Mesenchymal stem cell (in vitro differentiated cells and primary cell): ENCODE data around the gene CIAO2B.

ENCODE experiments used
- DNase-seq: peaks from one replicate; pipeline ENCODE4 v3.0.0-alpha.2; 2013
- H2AFZ ChIP-seq: one replicate; pipeline ENCODE4 v1.6.1; 2013; ENCODE audit warnings: low read depth, mild to moderate bottlenecking, control low read depth, inconsistent platforms, low read length, moderate library complexity
- H2AK5ac ChIP-seq: 2 replicates; pipeline ENCODE4 v1.6.1; 2013; ENCODE audit warnings: low read length, moderate library complexity, mild to moderate bottlenecking, inconsistent platforms; ENCODE audit not compliant: severe bottlenecking
- H2BK120ac ChIP-seq: one replicate; pipeline ENCODE4 v1.6.1; 2013; ENCODE audit warnings: low read depth, mild to moderate bottlenecking, inconsistent platforms, low read length, moderate library complexity
- H2BK12ac ChIP-seq, 2 experiments: one replicate each; pipeline ENCODE4 v1.6.1; 2013; ENCODE audit warnings: inconsistent platforms in 2 of 2, low read length in 2 of 2, mild to moderate bottlenecking in 2 of 2, moderate library complexity in 2 of 2, control low read depth in 1 of 2
- H2BK15ac ChIP-seq: one replicate; pipeline ENCODE4 v1.6.1; 2013; ENCODE audit warnings: mild to moderate bottlenecking, low read depth, inconsistent platforms; ENCODE audit not compliant: poor library complexity, severe bottlenecking
- H2BK5ac ChIP-seq: 2 replicates; pipeline ENCODE4 v1.6.1; 2013; ENCODE audit warnings: low read depth, mild to moderate bottlenecking, low read length, control low read depth, inconsistent platforms; ENCODE audit not compliant: poor library complexity, severe bottlenecking
- H3K14ac ChIP-seq, 2 experiments: one replicate each; pipeline ENCODE4 v1.6.1; 2013; ENCODE audit warnings: inconsistent platforms in 2 of 2, low read length in 2 of 2, control low read depth in 1 of 2, mild to moderate bottlenecking in 1 of 2, moderate library complexity in 1 of 2
- H3K18ac ChIP-seq, 2 experiments: one replicate each; pipeline ENCODE4 v1.6.1; 2013; ENCODE audit warnings: inconsistent platforms in 2 of 2, low read length in 2 of 2, control low read depth in 1 of 2, low read depth in 1 of 2, mild to moderate bottlenecking in 1 of 2
- H3K23ac ChIP-seq, 2 experiments: one replicate each; pipeline ENCODE4 v1.6.1; 2013; ENCODE audit warnings: inconsistent platforms in 2 of 2, low read length in 2 of 2, mild to moderate bottlenecking in 2 of 2, moderate library complexity in 2 of 2, control low read depth in 1 of 2
- H3K27ac ChIP-seq: 2 replicates; pipeline ENCODE4 v1.5.1; 2013; ENCODE audit warnings: mild to moderate bottlenecking, moderate library complexity, low read length, control low read depth, inconsistent platforms; ENCODE audit not compliant: poor library complexity, severe bottlenecking
- H3K27me3 ChIP-seq, 2 experiments: 2 replicates each; pipeline versions ENCODE4 v1.6.1 to v1.7.0; 2013; ENCODE audit warnings: low read length in 2 of 2, mild to moderate bottlenecking in 2 of 2, moderate library complexity in 2 of 2, control low read depth in 1 of 2, inconsistent platforms in 1 of 2; ENCODE audit not compliant: control insufficient read depth in 1 of 2, insufficient read depth in 1 of 2
- H3K36me3 ChIP-seq, 2 experiments: 2 replicates each; pipeline versions ENCODE4 v1.6.1 to v1.7.0; 2013; ENCODE audit warnings: low read length in 2 of 2, control low read depth in 1 of 2, inconsistent platforms in 1 of 2, low read depth in 1 of 2, mild to moderate bottlenecking in 1 of 2; ENCODE audit not compliant: insufficient read depth in 2 of 2, control insufficient read depth in 1 of 2
- H3K4ac ChIP-seq, 2 experiments: one replicate each; pipeline ENCODE4 v1.6.1; 2013; ENCODE audit warnings: inconsistent platforms in 2 of 2, low read length in 2 of 2, mild to moderate bottlenecking in 2 of 2, moderate library complexity in 2 of 2, control low read depth in 1 of 2, low read depth in 1 of 2
- H3K4me1 ChIP-seq: 2 replicates; pipeline ENCODE4 v1.6.1; 2013; ENCODE audit warnings: low read depth, low read length, control low read depth; ENCODE audit not compliant: control insufficient read depth, insufficient read depth
- H3K4me2 ChIP-seq: 2 replicates; pipeline ENCODE4 v1.6.1; 2013; ENCODE audit warnings: low read length, mild to moderate bottlenecking, inconsistent platforms; ENCODE audit not compliant: poor library complexity, severe bottlenecking
- H3K4me3 ChIP-seq, 2 experiments: 2 replicates each; pipeline versions ENCODE4 v1.5.1 to v1.7.0; 2013; ENCODE audit warnings: low read length in 2 of 2, mild to moderate bottlenecking in 2 of 2, control low read depth in 1 of 2, low read depth in 1 of 2; ENCODE audit not compliant: insufficient read depth in 1 of 2
- H3K79me1 ChIP-seq: replicated peaks from 2 replicates; pipeline ENCODE4 v1.6.1; 2013; ENCODE audit warnings: mild to moderate bottlenecking, control low read depth, low read length, inconsistent platforms; ENCODE audit not compliant: poor library complexity, severe bottlenecking
- H3K9ac ChIP-seq: 2 replicates; pipeline ENCODE4 v1.7.0; 2013; ENCODE audit warnings: mild to moderate bottlenecking, low read length, moderate library complexity
- H3K9me3 ChIP-seq: 2 replicates; pipeline ENCODE4 v1.7.0; 2013; ENCODE audit warnings: mild to moderate bottlenecking, low read length; ENCODE audit not compliant: control insufficient read depth
- H4K8ac ChIP-seq: one replicate; pipeline ENCODE4 v1.6.1; 2013; ENCODE audit warnings: inconsistent platforms, mild to moderate bottlenecking, low read length, moderate library complexity
- H4K91ac ChIP-seq: one replicate; pipeline ENCODE4 v1.6.1; 2013; ENCODE audit warnings: mild to moderate bottlenecking, low read length, inconsistent platforms
- WGBS: methylation state at CpG from one replicate; pipeline ENCODE4 v1.1.7; 2013; ENCODE audit warnings: mixed read lengths; 5-methylcytosine and 5-hydroxymethylcytosine counted together

The CIAO2B gene

GRCh38 chr16:66950971-66951790 lies 17.0 kb upstream of the CIAO2B start:
- no peaks in the 10 kb centered on the region for H3K79me1 ChIP-seq
- H3K9ac ChIP-seq, result no peak overlapping the region
- no peaks in the 10 kb centered on the region for H3K36me3 ChIP-seq
- H3K4me2 ChIP-seq, result no peak overlapping the region
- no peak overlapping the region for H2BK15ac ChIP-seq
- peaks cover 4% of the 10 kb centered on the region for H3K9me3 ChIP-seq
- H2BK120ac ChIP-seq, result no peak overlapping the region
- peaks cover 7% of the 10 kb centered on the region for H3K4me1 ChIP-seq
- H2AFZ ChIP-seq, result no peak overlapping the region
- H3K4me3 ChIP-seq, result no peak overlapping the region
- no peak overlapping the region for H3K27ac ChIP-seq
- no peak overlapping the region for H3K14ac ChIP-seq
- no peak overlapping the region for H3K23ac ChIP-seq
- no peak for DNase-seq
- no peak overlapping the region for H3K18ac ChIP-seq
- WGBS, result 96% methylated on average over 2 of the region's 4 CpGs
- peaks cover 14 to 15% of the 10 kb centered on the region in 2 experiments for H3K27me3 ChIP-seq
- H4K8ac ChIP-seq, result no peak overlapping the region
- no peak overlapping the region for H3K4ac ChIP-seq
- no peak overlapping the region for H4K91ac ChIP-seq
- no peak overlapping the region for H2BK12ac ChIP-seq
- no peak overlapping the region for H2BK5ac ChIP-seq
- H2AK5ac ChIP-seq, result no peak overlapping the region

GRCh38 chr16:66950437-66950836 lies 16.2 kb upstream of the CIAO2B start:
- Histone ChIP-seq H3K14ac (no peak overlapping the region), H4K91ac (no peak overlapping the region), H3K4me1 (peaks cover 7% of the 10 kb centered on the region), H2BK15ac (no peak overlapping the region), H2AFZ (no peak overlapping the region), H2BK12ac (no peak overlapping the region), H3K27ac (no peak overlapping the region), H3K36me3 (no peaks in the 10 kb centered on the region), H2BK5ac (no peak overlapping the region), H3K18ac (no peak overlapping the region), H4K8ac (no peak overlapping the region), H3K27me3 (peaks cover 14 to 15% of the 10 kb centered on the region in 2 experiments), H2AK5ac (no peak overlapping the region), H3K79me1 (no peaks in the 10 kb centered on the region), H3K9ac (no peak overlapping the region), H2BK120ac (no peak overlapping the region), H3K4me3 (no peak overlapping the region), H3K4ac (no peak overlapping the region), H3K23ac (no peak overlapping the region), H3K9me3 (peaks cover 4% of the 10 kb centered on the region), H3K4me2 (no peak overlapping the region)
- 100% methylated on average over 1 of the region's 2 CpGs for WGBS
- DNase-seq, result no peak

GRCh38 chr16:66949472-66949871 lies 15.3 kb upstream of the CIAO2B start:
- H3K36me3 ChIP-seq, result no peaks in the 10 kb centered on the region
- H3K4ac ChIP-seq, result no peak overlapping the region
- 75% methylated on average over 6 of the region's 6 CpGs for WGBS
- no peak overlapping the region for H2AK5ac ChIP-seq
- no peak overlapping the region for H3K4me3 ChIP-seq
- H4K8ac ChIP-seq, result no peak overlapping the region
- H3K9me3 ChIP-seq, result peaks cover 4% of the 10 kb centered on the region
- no peak for DNase-seq
- no peak overlapping the region for H3K4me2 ChIP-seq
- no peak overlapping the region for H3K14ac ChIP-seq
- no peaks in the 10 kb centered on the region for H3K79me1 ChIP-seq
- no peak overlapping the region for H3K18ac ChIP-seq
- H2BK5ac ChIP-seq, result no peak overlapping the region
- H2BK12ac ChIP-seq, result no peak overlapping the region
- H2AFZ ChIP-seq, result no peak overlapping the region
- H3K27ac ChIP-seq, result no peak overlapping the region
- H3K23ac ChIP-seq, result no peak overlapping the region
- H2BK15ac ChIP-seq, result no peak overlapping the region
- no peak overlapping the region for H2BK120ac ChIP-seq
- peaks cover 14 to 15% of the 10 kb centered on the region in 2 experiments for H3K27me3 ChIP-seq
- H4K91ac ChIP-seq, result no peak overlapping the region
- H3K4me1 ChIP-seq, result peaks cover 7% of the 10 kb centered on the region
- no peak overlapping the region for H3K9ac ChIP-seq

GRCh38 chr16:66948837-66949225 lies 14.6 kb upstream of the CIAO2B start:
- H3K4me3 ChIP-seq, result peak overlapping the region in 1 of 2 experiments; percentile 74
- no peak overlapping the region for H2AK5ac ChIP-seq
- peaks cover 2 to 3% of the 10 kb centered on the region in 2 experiments for H3K36me3 ChIP-seq
- H3K79me1 ChIP-seq, result no peaks in the 10 kb centered on the region
- no peak overlapping the region for H3K4ac ChIP-seq
- no peak overlapping the region for H2BK15ac ChIP-seq
- no peak overlapping the region for H3K23ac ChIP-seq
- peaks cover 7% of the 10 kb centered on the region for H3K4me1 ChIP-seq
- H2AFZ ChIP-seq, result no peak overlapping the region
- H3K27ac ChIP-seq, result no peak overlapping the region
- H3K9me3 ChIP-seq, result peaks cover 4% of the 10 kb centered on the region
- H3K4me2 ChIP-seq, result no peak overlapping the region
- no peak overlapping the region for H2BK120ac ChIP-seq
- H2BK12ac ChIP-seq, result no peak overlapping the region
- H3K18ac ChIP-seq, result peak overlapping the region in 1 of 2 experiments; percentile 70
- peaks cover 14 to 15% of the 10 kb centered on the region in 2 experiments for H3K27me3 ChIP-seq
- peak overlapping the region; percentile 68 for H3K9ac ChIP-seq
- no peak overlapping the region for H4K8ac ChIP-seq
- WGBS, result 66% methylated on average over 21 of the region's 21 CpGs
- H4K91ac ChIP-seq, result no peak overlapping the region
- no peak overlapping the region for H2BK5ac ChIP-seq
- H3K14ac ChIP-seq, result no peak overlapping the region
- no peak for DNase-seq
